ENCODE measurements around the gene PADI1. TPM values are rescaled to one million over a fixed set of nuclear protein-coding genes. Genes with fewer than 3 reads are reported as not detected.
A peak's percentile ranks its signal among the peaks of the same experiment; 100 is the strongest.

Gene PADI1
- total and polyA plus RNA-seq, 2 of the 8 experiments (the other 6 are each of a cell fraction or from before 2014, with no cell fraction given) = 0.20 to 0.30 TPM

- Histone ChIP-seq H3K79me1 (ENCODE audit: low read depth, low read length) (no peaks in the 10 kb centered on the region), H3K4ac (replicated peaks; ENCODE audit: insufficient read length, low read depth, low read length) (no peak overlapping the region), H2AFZ (ENCODE audit: low read length) (no peak overlapping the region), H3K14ac (ENCODE audit: insufficient read length) (no peak overlapping the region), H3K4me2 (ENCODE audit: insufficient read depth in 1 of 2, low read depth in 2 of 2, low read length in 2 of 2) (no peak overlapping the region), H3K9ac (replicated peaks in 1 of 4; ENCODE audit: extremely low read depth in 1 of 4, low read depth in 3 of 4, low read length in 3 of 4) (no peak overlapping the region), H3K56ac (replicated peaks; ENCODE audit: insufficient read length, low read depth, low read length) (no peak overlapping the region), H2AK5ac (ENCODE audit: low read depth, low read length) (no peak overlapping the region), H3K79me2 (ENCODE audit: control insufficient read depth in 1 of 2, insufficient read depth in 2 of 2, low read length in 2 of 2) (no peaks in the 10 kb centered on the region), H3K4me3 (ENCODE audit: extremely low read depth in 1 of 4, insufficient read depth in 2 of 4, low read depth in 3 of 4, low read length in 4 of 4) (no peak overlapping the region), H2BK20ac (ENCODE audit: low read length) (no peak overlapping the region), H3K4me1 (replicated peaks in 1 of 4; ENCODE audit: control insufficient read depth in 3 of 4, insufficient read depth in 4 of 4, low read length in 3 of 4) (peaks cover 0 to 3% (median 2%) of the 10 kb centered on the region in 4 experiments; a peak in 4 of 7 replicates), H4K20me1 (replicated peaks in 1 of 2; ENCODE audit: control insufficient read depth in 1 of 2, insufficient read depth in 2 of 2, low read length in 2 of 2) (no peaks in the 10 kb centered on the region), H2BK5ac (ENCODE audit: low read depth, low read length) (no peak overlapping the region), H4K91ac (replicated peaks; ENCODE audit: insufficient read length, low read length) (no peak overlapping the region), H3K23ac (ENCODE audit: insufficient read length) (no peak overlapping the region), H4K8ac (ENCODE audit: extremely low read depth, insufficient read depth, low read length) (no peak overlapping the region), H3K36me3 (ENCODE audit: control insufficient read depth in 2 of 4, insufficient read depth in 4 of 4, low read length in 3 of 4) (no peaks in the 10 kb centered on the region), H3K18ac (ENCODE audit: extremely low read depth, low read length) (no peak overlapping the region), H2BK15ac (ENCODE audit: low read length) (no peak overlapping the region), H3K23me2 (ENCODE audit: low read depth, low read length) (no peaks in the 10 kb centered on the region), H3K27ac (ENCODE audit: low read depth, low read length) (no peak overlapping the region), H4K5ac (ENCODE audit: insufficient read length, low read depth, low read length) (no peak overlapping the region), H2BK12ac (ENCODE audit: low read depth, low read length) (no peak overlapping the region), H3K27me3 (replicated peaks in 1 of 4; ENCODE audit: control insufficient read depth in 3 of 4, extremely low read depth in 1 of 4, insufficient read depth in 3 of 4, low read length in 3 of 4) (no peaks in the 10 kb centered on the region), H2BK120ac (replicated peaks; ENCODE audit: low read depth, low read length) (no peak overlapping the region), H3K9me3 (ENCODE audit: insufficient read depth in 2 of 2, low read depth in 1 of 2, low read length in 1 of 2) (peaks cover 2 to 3% of the 10 kb centered on the region in 2 experiments; a peak in 1 of 4 replicates)
- DNase-seq (ENCODE audit: low read depth in 1 of 2, low spot score in 2 of 2) = peak in 1 of 2 experiments; percentile 30
- ChIA-PET POLR2A (ENCODE audit: partially characterized antibody) (interaction anchor here (0.6 to 1.0 kb wide), 2 partner anchors 10 to 1838 kb away, joined by 3 read pairs; no protein-coding TSS in a partner anchor), CTCF (ENCODE audit: partially characterized antibody) (interaction anchor here (0.7 to 1.4 kb wide), 6 partner anchors 20 to 152 kb away, joined by 3 to 6 read pairs (median 4); no protein-coding TSS in a partner anchor)
- WGBS, 2 experiments (ENCODE audit: extremely low coverage in 1 of 2, insufficient coverage in 1 of 2, insufficient read length in 1 of 2, insufficient replicate concordance in 2 of 2, low coverage in 1 of 2, low lambda C conversion rate in 2 of 2, missing lambda C conversion rate in 1 of 2) = 82% methylated on average over 13 of the region's 13 CpGs; no CpG with 5 or more reads in 1 of the 2 experiments
- no peak for FAIRE-seq
- TF ChIP-seq BRCA1 (IDR thresholded peaks at IDR 0.05; ENCODE audit: low read depth, low read length) (no peak), JUND (IDR thresholded peaks at IDR 0.05; ENCODE audit: low read length) (no peak), SUZ12 (IDR thresholded peaks at IDR 0.05; ENCODE audit: low read length) (no peak), PHF8 (conservative IDR thresholded peaks at IDR 0.05; ENCODE audit: low read depth, low read length) (no peak), CREB1 (IDR thresholded peaks at IDR 0.05) (no peak), ATF2 (IDR thresholded peaks at IDR 0.05; ENCODE audit: low read length) (no peak), SP2 (IDR thresholded peaks at IDR 0.05; ENCODE audit: low read length) (no peak), ATF3 (IDR thresholded peaks at IDR 0.05; ENCODE audit: insufficient read depth, low read depth, low read length) (no peak), RAD21 (IDR thresholded peaks at IDR 0.05 in 1 of 2, conservative IDR thresholded peaks at IDR 0.05 in 1 of 2; ENCODE audit: low read depth in 2 of 2, low read length in 2 of 2) (no peak), RFX5 (IDR thresholded peaks at IDR 0.05; ENCODE audit: borderline replicate concordance, low read depth, low read length) (no peak)
Observed at GRCh38 chr1:17184822-17185484, 20.0 kb upstream of the PADI1 start.
